CD4-positive, alpha-beta T cell (primary cell): ENCODE results near the gene FOLR2. TPM values are rescaled to one million over a fixed set of nuclear protein-coding genes. Genes with fewer than 3 reads are reported as not detected.

ENCODE experiments used
- ATAC-seq: fragments of 200-7000 bp; cut with Tn5 transposase; one replicate; pipeline ENCODE4 v1.10.0; 2022; ENCODE audit warnings: mild to moderate bottlenecking; ENCODE audit not compliant: poor library complexity
- CTCF ChIA-PET: fragments of 350-600 bp; sonication (Branson Sonifier 250); formaldehyde crosslinking; loops from one replicate; lab custom pipeline; 2021; ENCODE audit warnings: antibody characterized with exemption, inconsistent platforms; lab: Charles Lee
- POLR2A ChIA-PET: fragments of 350-600 bp; sonication (Branson Sonifier 250); formaldehyde crosslinking; loops from one replicate; lab custom pipeline; 2021; ENCODE audit warnings: antibody characterized with exemption, inconsistent platforms; lab: Charles Lee
- DNase-seq, 14 experiments: peaks; one replicate each; pipeline ENCODE4 v3.0.0-alpha.2; 2013 to 2020; ENCODE audit warnings: mixed read lengths in 2 of 14
- H3K27ac ChIP-seq, 2 donors: one replicate each; pipeline versions ENCODE4 v1.5.1 to v1.7.0; 2013; ENCODE audit warnings: low read length in 2 of 2, low read depth in 1 of 2, mild to moderate bottlenecking in 1 of 2
- H3K27me3 ChIP-seq, 2 experiments: 1 replicate in 1 of 2; 2 replicates in 1 of 2; pipeline versions ENCODE4 v1.6.1 to v1.7.0; 2013; ENCODE audit warnings: low read length in 2 of 2, control low read depth in 1 of 2, mild to moderate bottlenecking in 1 of 2, moderate library complexity in 1 of 2; ENCODE audit not compliant: insufficient read depth in 2 of 2, control insufficient read depth in 1 of 2
- H3K36me3 ChIP-seq: one replicate; pipeline ENCODE4 v1.6.1; 2013; ENCODE audit warnings: low read length, control low read depth; ENCODE audit not compliant: insufficient read depth
- H3K4me1 ChIP-seq: one replicate; pipeline ENCODE4 v1.6.1; 2013; ENCODE audit warnings: low read length, control low read depth; ENCODE audit not compliant: insufficient read depth
- H3K4me3 ChIP-seq: one replicate; pipeline ENCODE4 v1.5.1; 2013; ENCODE audit warnings: mild to moderate bottlenecking, low read length, moderate library complexity
- H3K9me3 ChIP-seq, 2 experiments: 1 replicate in 1 of 2; 2 replicates in 1 of 2; pipeline versions ENCODE4 v1.6.1 to v1.7.0; 2013; ENCODE audit warnings: low read length in 2 of 2, mild to moderate bottlenecking in 2 of 2, control low read depth in 1 of 2, moderate library complexity in 1 of 2; ENCODE audit not compliant: control insufficient read depth in 1 of 2, insufficient read depth in 1 of 2
- H3K27ac Mint-ChIP-seq: one replicate; pipeline ENCODE4 v1.8.0; 2020; ENCODE audit warnings: mixed read lengths
- H3K27me3 Mint-ChIP-seq: one replicate; pipeline ENCODE4 v1.8.0; 2021; ENCODE audit warnings: mixed read lengths
- H3K36me3 Mint-ChIP-seq: one replicate; pipeline ENCODE4 v1.8.0; 2021; ENCODE audit warnings: low read depth, mixed read lengths
- H3K4me1 Mint-ChIP-seq: one replicate; pipeline ENCODE4 v1.8.0; 2021; ENCODE audit warnings: low read depth, mixed read lengths
- H3K4me3 Mint-ChIP-seq: one replicate; pipeline ENCODE4 v1.8.0; 2020; ENCODE audit warnings: mild to moderate bottlenecking, mixed read lengths
- H3K9me3 Mint-ChIP-seq: one replicate; pipeline ENCODE4 v1.8.0; 2020; ENCODE audit warnings: mixed read lengths
- CTCF ChIP-seq: fragments of 200-600 bp; IDR thresholded peaks from one replicate; pipeline ENCODE4 v1.8.0; 2022; ENCODE audit warnings: antibody characterized with exemption, mild to moderate bottlenecking
- intact Hi-C, 2 experiments: fragments of 100-400 bp; cut with DNase I in 1 of 2; cut with micrococcal nuclease in 1 of 2; formaldehyde crosslinking; loops; one replicate each; pipeline versions ENCODE4 v1.15.1 to v1.9.0; 2023 to 2025; cut with DNase I, micrococcal nuclease
- total RNA-seq, 174 experiments: library from RNA in 2 of 174; stranded (reverse) in 2 of 174; gene quantifications; one replicate each; pipeline ENCODE4 v1.2.3 and lab custom pipeline; 2021 to 2026

FOLR2 gene
- total RNA-seq, 2 experiments from 2014 or later, result not detected

- intact Hi-C loops, result no loop called here
- Mint-ChIP-seq H3K36me3 (no peaks in the 10 kb centered on the region), H3K9me3 (no peaks in the 10 kb centered on the region), H3K27me3 (peaks cover 29% of the 10 kb centered on the region), H3K27ac (no peak overlapping the region), H3K4me1 (no peaks in the 10 kb centered on the region), H3K4me3 (no peak overlapping the region)
- Histone ChIP-seq H3K4me3 (no peak overlapping the region), H3K4me1 (no peaks in the 10 kb centered on the region), H3K27ac (no peak overlapping the region), H3K36me3 (no peaks in the 10 kb centered on the region), H3K27me3 (peaks cover 2 to 8% of the 10 kb centered on the region in 2 experiments), H3K9me3 (no peaks in the 10 kb centered on the region)
- DNase-seq (no peak), ATAC-seq (no peak)
- ChIA-PET POLR2A (no interaction called here), CTCF (no interaction called here)
- TF ChIP-seq CTCF, result no peak
These were observed 42.9 kb downstream of the FOLR2 start for GRCh38 chr11:72259490-72259889.

GRCh38 chr11:72260574-72260973 lies 44.0 kb downstream of the FOLR2 start:
- POLR2A ChIA-PET, result no interaction called here
- no peak overlapping the region for H3K4me3 Mint-ChIP-seq
- no peak overlapping the region for H3K27ac Mint-ChIP-seq

GRCh38 chr11:72263361-72263760 lies 46.8 kb downstream of the FOLR2 start:
- intact Hi-C loops, result no loop called here
- H3K9me3 Mint-ChIP-seq, result no peaks in the 10 kb centered on the region
- Histone ChIP-seq H3K27me3 (peaks cover 2 to 12% of the 10 kb centered on the region in 2 experiments), H3K4me1 (no peaks in the 10 kb centered on the region), H3K27ac (no peak overlapping the region), H3K36me3 (no peaks in the 10 kb centered on the region), H3K9me3 (no peaks in the 10 kb centered on the region), H3K4me3 (no peak overlapping the region)
- no peak overlapping the region for H3K4me3 Mint-ChIP-seq
- H3K27me3 Mint-ChIP-seq, result peaks cover 44% of the 10 kb centered on the region
- TF ChIP-seq CTCF, result no peak
- H3K27ac Mint-ChIP-seq, result no peak overlapping the region
- no peaks in the 10 kb centered on the region for H3K4me1 Mint-ChIP-seq
- DNase-seq, result peak in 2 of 14 experiments; percentile 16 to 29
- CTCF ChIA-PET, result no interaction called here
- POLR2A ChIA-PET, result no interaction called here
- H3K36me3 Mint-ChIP-seq, result no peaks in the 10 kb centered on the region
- ATAC-seq, result no peak

More at GRCh38 chr11:72260574-72260973, 44.0 kb downstream of the FOLR2 start:
- H3K9me3 Mint-ChIP-seq, result no peaks in the 10 kb centered on the region
- peaks cover 25% of the 10 kb centered on the region for H3K27me3 Mint-ChIP-seq
- Histone ChIP-seq H3K4me1 (no peaks in the 10 kb centered on the region), H3K27ac (no peak overlapping the region), H3K4me3 (no peak overlapping the region), H3K36me3 (no peaks in the 10 kb centered on the region), H3K27me3 (peaks cover 2 to 9% of the 10 kb centered on the region in 2 experiments), H3K9me3 (no peaks in the 10 kb centered on the region)
- CTCF ChIA-PET, result no interaction called here
- intact Hi-C loops, result no loop called here
- ATAC-seq, result no peak
- no peak for TF ChIP-seq CTCF
- DNase-seq, result no peak
- no peaks in the 10 kb centered on the region for H3K36me3 Mint-ChIP-seq
- no peaks in the 10 kb centered on the region for H3K4me1 Mint-ChIP-seq
